GM12891 (cell line): ENCODE measurements around the gene CROCC2.
"Not testable (repeated sequence)": the region's sequence is repeated elsewhere in the genome, so short reads cannot be mapped to it uniquely, and the experiment has no call there.

ENCODE experiments used
- DNase-seq: peaks from one replicate; pipeline ENCODE4 v3.0.0; 2011; ENCODE audit warnings: low spot score; ENCODE audit not compliant: insufficient read length
- FAIRE-seq: peaks from 2 replicates; lab custom pipeline; 2011; peaks lifted over from hg19 to GRCh38; lab: Jason Lieb, UNC
- PAX5 ChIP-seq: IDR thresholded peaks from 2 replicates; pipeline ENCODE4 v1.6.1; 2011; ENCODE audit warnings: low read length, moderate library complexity, mild to moderate bottlenecking; ENCODE audit not compliant: insufficient read depth, severe bottlenecking
- POLR2A ChIP-seq: IDR thresholded peaks from 2 replicates; pipeline ENCODE4 v1.6.1; 2011; ENCODE audit warnings: low read depth, low read length, control low read depth
- POLR2AphosphoS5 ChIP-seq: IDR thresholded peaks from 2 replicates; pipeline ENCODE4 v1.6.1; 2011; ENCODE audit warnings: low read depth, low read length, control low read depth
- POU2F2 ChIP-seq: IDR thresholded peaks from 2 replicates; pipeline ENCODE4 v1.6.1; 2011; ENCODE audit warnings: low read depth, mild to moderate bottlenecking, control low read depth, low read length, moderate library complexity
- SPI1 ChIP-seq: IDR thresholded peaks from 2 replicates; pipeline ENCODE4 v1.6.1; 2011; ENCODE audit warnings: low read depth, low read length, control low read depth
- TAF1 ChIP-seq: IDR thresholded peaks from 2 replicates; pipeline ENCODE4 v1.6.1; 2011; ENCODE audit warnings: low read depth, low read length, control low read depth

CROCC2 gene

DNA sequence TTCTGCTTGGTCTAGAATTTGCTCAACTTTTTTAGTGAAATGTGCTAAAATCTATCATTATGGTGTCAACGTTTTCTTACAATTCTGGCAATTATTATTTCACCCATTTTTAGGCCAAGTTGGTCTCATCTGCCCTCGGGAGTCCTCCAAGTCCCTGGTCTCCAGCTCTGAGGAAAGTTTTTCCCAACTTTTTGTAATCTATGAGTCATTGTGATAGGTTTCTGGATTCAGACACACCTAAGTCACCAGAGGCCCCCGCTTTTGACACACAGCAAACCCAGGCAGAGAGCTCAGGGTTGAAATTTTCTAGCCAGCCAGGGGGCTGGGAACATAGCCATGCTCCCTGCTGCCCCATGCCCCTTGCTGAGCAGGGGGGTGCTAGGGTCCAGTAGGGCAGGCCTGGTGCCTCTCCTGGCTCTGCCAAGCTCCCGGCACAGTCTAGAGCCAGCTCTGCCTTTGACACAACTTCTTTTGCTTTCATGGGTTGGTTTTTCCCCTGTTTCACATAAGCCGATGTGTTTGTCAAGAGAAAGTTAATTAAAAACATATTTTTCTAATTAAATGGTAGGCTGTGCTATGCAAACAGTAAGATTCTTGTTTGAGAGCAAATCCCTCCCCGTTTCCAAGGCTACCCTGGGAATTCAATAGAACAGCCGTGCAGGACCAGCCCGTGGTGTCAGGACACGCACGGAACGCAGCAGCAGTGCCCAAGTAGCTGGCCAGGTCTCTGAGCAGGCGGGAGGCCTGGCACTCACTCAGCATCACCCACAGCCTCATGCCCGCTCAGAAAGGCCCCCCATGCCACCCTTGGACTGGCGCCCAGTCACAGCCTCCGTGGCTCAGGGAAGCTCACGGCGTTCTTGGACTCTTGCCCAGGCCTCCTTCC, 66.7 kb downstream of the CROCC2 start:
- DNase-seq (no peak), FAIRE-seq (no peak)
- no peak for TF ChIP-seq POLR2A
- TF ChIP-seq POLR2AphosphoS5, result no peak
- TF ChIP-seq PAX5, result no peak
- TF ChIP-seq POU2F2, result no peak
- no peak for TF ChIP-seq SPI1
- no peak for TF ChIP-seq TAF1

DNA sequence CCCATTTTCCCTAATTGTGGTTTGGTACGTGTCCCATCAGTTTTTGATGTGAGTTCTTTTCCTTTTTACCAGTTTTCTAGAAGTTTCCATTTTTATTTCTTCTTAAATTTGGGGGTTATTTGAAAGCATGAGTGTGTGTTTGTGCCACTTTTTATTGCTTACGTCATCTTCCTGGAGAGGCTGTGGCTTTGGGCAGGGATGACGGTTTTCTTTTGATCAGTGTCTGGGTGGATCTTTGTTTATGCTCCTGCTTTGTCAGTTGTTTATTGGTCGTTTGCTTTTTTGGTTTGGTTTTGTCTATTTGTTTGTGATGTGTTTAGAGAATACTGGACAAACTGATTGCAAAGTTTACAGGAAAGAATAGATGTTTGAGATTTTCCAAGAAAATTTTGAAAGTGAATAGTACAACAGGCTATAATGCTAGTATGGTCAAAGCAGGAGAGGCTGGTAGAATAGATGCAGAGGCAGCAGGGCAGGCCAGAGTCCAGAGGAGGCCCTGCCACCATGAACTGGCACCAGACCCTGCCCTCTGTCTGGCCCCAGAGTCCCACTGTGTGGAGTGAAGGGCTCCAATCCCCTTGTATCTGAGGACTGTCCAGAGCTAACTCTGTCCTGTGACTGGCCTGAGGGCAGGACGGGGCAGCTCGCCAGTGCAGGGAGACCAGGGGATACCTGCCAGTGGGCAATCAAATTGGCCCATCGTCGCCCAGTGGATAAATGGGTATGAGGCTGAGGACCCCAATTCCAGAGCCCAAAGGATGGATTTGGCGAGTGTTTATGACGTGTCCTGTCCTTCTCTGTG, 68.8 kb downstream of the CROCC2 start:
- DNase-seq (no peak), FAIRE-seq (no peak)
- TF ChIP-seq POLR2AphosphoS5 (no peak), TAF1 (no peak), POLR2A (no peak), POU2F2 (no peak), SPI1 (no peak), PAX5 (no peak)

DNA sequence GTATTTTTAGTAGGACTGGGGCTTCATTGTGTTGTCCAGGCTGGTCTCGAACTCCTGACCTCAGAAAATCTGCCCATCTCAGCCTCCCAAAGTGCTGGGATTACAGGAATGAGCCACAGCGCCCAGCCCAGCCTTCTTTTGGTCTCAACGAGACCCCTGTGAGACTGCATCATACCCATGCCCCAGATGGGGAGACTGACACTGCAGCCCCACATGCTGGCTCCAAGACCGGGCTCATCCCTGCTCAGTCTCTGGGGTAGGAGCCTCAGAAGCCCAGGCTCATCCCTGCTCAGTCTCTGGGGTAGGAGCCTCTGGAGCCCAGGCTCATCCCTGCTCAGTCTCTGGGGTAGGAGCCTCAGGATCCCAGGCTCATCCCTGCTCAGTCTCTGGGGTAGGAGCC, 69.8 kb downstream of the CROCC2 start:
- not testable (repeated sequence) for FAIRE-seq

DNA sequence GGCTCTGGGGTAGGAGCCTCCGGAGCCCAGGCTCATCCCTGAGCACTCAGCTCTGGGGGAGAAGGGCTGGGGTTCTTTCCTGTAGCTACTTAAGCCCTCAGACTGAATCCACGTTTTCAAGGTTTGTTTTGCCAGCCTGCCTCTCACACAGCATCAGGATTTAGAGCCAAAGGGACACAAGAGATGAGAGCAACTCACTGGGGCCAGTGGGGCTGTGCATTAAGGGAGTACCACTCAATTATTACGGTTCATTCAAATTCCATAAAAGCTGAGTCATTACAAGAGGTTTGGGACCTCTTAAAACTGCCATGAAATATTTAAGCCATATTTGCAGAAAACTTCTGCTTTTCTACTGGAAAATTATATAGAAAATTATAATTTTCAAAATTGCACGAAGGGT, 75.1 kb downstream of the CROCC2 start:
- FAIRE-seq (no peak), DNase-seq (no peak)
- TF ChIP-seq POLR2AphosphoS5 (no peak), POLR2A (no peak), SPI1 (no peak), POU2F2 (no peak)

More for the DNA sequence above, 69.8 kb downstream of the CROCC2 start:
- not testable (repeated sequence) for DNase-seq

DNA sequence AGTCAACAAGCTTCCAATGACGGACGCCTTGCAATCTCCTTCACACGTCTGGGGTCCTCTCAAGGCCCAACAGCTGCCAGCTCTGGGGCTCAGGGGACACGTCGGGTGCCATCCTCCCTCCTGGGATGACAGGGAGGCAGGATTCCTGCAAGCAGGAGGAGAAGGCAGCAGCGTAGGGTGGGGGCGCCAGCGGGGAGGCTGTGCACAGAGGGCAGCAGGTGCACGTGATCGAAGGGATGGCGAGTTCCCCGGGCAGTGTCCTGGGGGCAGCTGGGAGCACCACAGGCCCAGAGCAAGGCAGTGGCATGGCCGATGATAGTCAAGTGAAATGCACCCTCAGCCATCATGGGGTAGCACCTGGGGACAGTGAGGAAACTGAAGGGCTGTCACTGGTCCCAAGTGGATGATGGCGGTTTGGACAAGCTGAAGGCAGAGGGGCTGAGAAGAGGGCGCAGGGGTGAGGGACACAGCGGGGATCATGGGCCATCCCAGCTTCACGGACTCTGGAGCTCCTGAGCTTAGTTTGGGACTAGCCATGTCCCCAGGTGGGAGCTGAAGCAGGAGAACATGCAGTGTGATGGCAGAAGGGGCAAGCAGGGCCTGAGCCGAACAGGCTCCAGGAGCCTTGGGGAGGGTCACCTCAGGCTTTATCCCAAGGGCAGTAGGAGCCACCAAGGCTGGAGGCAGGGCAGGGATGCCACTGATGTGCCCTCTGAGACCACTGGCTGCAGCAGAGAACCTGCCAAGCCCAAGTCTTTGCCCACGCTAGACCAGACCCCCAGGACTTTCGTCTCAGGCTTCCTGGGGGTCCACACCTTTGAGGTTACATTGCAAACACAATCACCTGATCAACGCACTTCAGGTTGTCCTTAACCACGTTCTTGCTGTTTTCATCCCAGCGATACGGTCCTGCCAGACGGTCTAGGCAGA, 76.0 kb downstream of the CROCC2 start:
- TF ChIP-seq POLR2AphosphoS5 (no peak), TAF1 (no peak), PAX5 (no peak), POU2F2 (no peak), SPI1 (no peak), POLR2A (no peak)
- DNase-seq (no peak), FAIRE-seq (no peak)

DNA sequence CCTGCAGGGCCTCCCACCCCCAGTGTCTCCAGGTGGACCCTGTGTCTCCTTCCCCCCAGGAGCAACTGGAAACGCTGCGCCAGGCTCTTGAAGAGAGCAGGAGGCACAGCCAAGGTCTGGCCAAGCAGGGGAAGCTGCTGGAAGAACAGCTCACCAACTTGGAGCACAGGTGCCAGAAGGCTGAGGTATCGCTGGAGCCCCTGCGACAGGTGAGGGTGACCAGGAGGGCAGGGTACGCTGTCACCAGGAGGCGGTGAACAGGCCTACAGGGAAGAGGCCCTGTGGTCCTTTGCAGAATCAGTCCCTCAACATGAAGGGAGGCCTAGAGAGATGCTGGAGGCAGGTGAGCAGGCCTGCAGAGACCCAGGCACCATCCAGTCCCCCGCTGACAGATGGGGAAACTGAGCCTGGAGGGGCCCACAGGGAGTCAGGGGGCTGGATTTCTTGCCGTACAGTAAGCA, 76.7 kb downstream of the CROCC2 start:
- no peak for FAIRE-seq
- TF ChIP-seq POU2F2 (no peak), PAX5 (no peak), POLR2AphosphoS5 (no peak), POLR2A (no peak), TAF1 (no peak), SPI1 (no peak)
- no peak for DNase-seq

DNA sequence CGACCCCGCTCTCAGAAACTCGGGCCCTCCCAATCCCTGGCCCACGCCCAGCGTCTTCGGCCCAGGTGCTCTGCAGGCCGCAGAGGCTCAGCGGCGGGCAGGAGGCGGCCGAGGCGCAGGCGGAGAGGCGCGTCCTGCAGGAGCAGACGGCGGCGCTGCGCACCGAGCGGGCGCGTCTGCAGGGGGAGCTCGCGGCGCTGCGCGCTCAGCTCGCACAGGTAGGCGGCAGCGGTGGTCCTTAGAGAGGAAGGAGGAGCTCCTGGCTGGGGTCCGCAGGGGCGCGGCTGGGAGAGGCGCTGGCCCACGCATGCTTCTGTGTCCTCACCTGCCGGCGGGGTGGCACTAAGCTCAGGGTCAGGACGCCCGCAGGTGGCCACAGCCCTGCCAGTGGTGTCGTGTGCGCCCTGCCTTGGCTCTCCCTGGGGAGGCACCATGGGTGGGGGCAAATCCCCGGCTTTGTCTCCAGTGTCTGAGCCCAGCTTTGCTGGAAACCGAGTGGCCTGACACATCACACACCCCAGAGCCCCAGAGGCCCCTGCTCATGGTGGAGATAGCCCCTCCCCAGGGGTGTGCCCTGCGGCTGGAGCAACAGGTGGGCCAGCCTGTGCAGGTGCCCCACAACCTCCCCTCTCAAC, 77.3 kb downstream of the CROCC2 start:
- FAIRE-seq (peak; percentile 81), DNase-seq (peak; percentile 81)
- no peak for TF ChIP-seq POLR2A
- TF ChIP-seq SPI1, result no peak
- TF ChIP-seq POU2F2, result no peak
- TF ChIP-seq POLR2AphosphoS5, result no peak
- TF ChIP-seq TAF1, result no peak
- TF ChIP-seq PAX5, result no peak

DNA sequence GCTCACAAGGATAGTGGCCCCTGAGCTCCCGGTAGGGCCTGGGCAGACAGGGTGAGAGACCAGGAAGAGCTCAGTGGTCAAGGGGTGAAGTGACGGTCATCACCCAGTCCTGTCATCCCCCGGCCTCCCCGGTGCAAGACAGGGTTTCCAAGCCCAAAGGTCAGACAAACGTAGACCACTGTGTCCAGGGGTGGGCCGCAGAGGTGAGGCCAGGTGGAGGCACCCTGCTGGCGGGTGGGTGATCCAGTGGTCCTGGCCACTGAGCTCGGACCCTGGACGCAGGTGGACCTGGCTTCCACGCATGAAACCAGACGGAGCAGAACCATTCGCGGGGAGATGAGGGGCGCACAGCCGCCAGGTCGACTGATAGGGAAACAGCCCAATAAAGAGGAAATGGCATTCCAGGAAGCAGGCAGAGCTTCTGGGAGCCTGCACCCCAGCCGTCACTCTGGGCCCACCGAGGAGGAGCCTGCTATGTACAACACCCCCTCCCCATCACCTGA, 77.9 kb downstream of the CROCC2 start:
- FAIRE-seq, result no peak
- TF ChIP-seq POLR2AphosphoS5 (no peak), POLR2A (no peak), TAF1 (no peak), PAX5 (no peak), SPI1 (no peak), POU2F2 (no peak)
- DNase-seq, result no peak
